Measurements from ENCODE around the gene C20orf96. TPM values are rescaled to one million over a fixed set of nuclear protein-coding genes. Genes with fewer than 3 reads are reported as not detected.
"Not testable (repeated sequence)": the region's sequence is repeated elsewhere in the genome, so short reads cannot be mapped to it uniquely, and the experiment has no call there.

Gene C20orf96
- total RNA-seq, 4 donors from 2014 or later, result 2.8 to 18.2 (median 11.2) TPM

DNA sequence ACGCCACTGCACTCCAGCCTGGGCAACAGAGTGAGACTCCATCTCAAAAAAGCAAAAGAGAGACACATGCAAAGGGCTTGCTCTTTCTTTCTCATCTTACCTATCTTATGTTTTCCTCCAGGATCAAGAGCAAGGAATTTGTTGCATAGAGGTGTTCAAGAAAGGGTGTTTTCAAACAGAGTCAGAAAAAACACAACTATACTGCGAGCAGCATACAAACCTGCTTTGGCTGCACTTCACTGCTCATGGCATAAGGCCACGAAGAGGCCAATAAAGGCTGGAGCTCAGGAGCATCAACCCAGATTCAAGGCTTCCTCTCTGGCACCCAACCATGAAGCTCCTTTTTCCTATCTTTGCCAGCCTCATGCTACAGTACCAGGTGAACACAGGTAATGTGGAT is 63.6 kb downstream of the C20orf96 start, which contains the start of gene DEFB129:
Gene DEFB129 (plus strand): TSS at position 301 of the 400 bp plus-strand sequence. CDS start 31 bp downstream, at position 332.
- Histone ChIP-seq H3K9me3 (no peaks in the 10 kb centered on the region), H3K27me3 (no peaks in the 10 kb centered on the region), H3K4me3 (no peak within 1 kb of the TSS), H3K4me1 (no peaks in the 10 kb centered on the region), H3K36me3 (no peaks in the 10 kb centered on the region), H3K27ac (no peak within 1 kb of the TSS)
- DNase-seq, result no peak
- intact Hi-C loops (cut with DNase I; ENCODE audit: low total_unique reads), result no loop called here
- TF ChIP-seq, protein P1, sequence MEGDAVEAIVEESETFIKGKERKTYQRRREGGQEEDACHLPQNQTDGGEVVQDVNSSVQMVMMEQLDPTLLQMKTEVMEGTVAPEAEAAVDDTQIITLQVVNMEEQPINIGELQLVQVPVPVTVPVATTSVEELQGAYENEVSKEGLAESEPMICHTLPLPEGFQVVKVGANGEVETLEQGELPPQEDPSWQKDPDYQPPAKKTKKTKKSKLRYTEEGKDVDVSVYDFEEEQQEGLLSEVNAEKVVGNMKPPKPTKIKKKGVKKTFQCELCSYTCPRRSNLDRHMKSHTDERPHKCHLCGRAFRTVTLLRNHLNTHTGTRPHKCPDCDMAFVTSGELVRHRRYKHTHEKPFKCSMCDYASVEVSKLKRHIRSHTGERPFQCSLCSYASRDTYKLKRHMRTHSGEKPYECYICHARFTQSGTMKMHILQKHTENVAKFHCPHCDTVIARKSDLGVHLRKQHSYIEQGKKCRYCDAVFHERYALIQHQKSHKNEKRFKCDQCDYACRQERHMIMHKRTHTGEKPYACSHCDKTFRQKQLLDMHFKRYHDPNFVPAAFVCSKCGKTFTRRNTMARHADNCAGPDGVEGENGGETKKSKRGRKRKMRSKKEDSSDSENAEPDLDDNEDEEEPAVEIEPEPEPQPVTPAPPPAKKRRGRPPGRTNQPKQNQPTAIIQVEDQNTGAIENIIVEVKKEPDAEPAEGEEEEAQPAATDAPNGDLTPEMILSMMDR (IDR thresholded peaks at IDR 0.05), result no peak
- TF ChIP-seq POLR2A (IDR thresholded peaks at IDR 0.05), result no peak

DNA sequence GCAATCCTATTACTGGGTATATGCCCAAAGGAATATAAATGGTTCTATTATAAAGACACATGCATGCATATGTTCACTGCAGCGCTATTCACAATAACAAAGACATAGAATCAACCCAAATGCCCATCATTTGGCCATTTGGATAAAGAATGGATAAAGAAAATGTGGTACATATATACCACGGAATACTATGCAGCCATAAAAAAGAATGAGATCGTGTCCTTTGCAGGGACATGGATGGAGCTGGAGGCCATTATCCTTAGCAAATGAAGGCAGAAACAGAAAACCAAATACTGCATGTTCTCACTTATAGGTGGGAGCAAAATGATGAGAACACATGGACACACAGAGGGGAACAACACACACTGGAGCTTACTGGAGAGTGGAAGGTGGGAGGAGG is 64.7 kb downstream of the C20orf96 start:
- H3K9me3 ChIP-seq; H3K27me3 ChIP-seq; H3K27ac ChIP-seq; H3K4me1 ChIP-seq; H3K36me3 ChIP-seq; intact Hi-C loops (cut with DNase I; ENCODE audit: low total_unique reads); DNase-seq; H3K4me3 ChIP-seq: not testable (repeated sequence)

GRCh38 chr20:221258-221830 is 69.2 kb downstream of the C20orf96 start:
- no peak for TF ChIP-seq POLR2A (IDR thresholded peaks at IDR 0.05)
- DNase-seq, result no peak
- no peaks in the 10 kb centered on the region for H3K9me3 ChIP-seq
- no peaks in the 10 kb centered on the region for H3K27me3 ChIP-seq
- intact Hi-C loops (cut with DNase I; ENCODE audit: low total_unique reads), result no loop called here
- H3K4me3 ChIP-seq, result no peak overlapping the region
- no peak overlapping the region for H3K27ac ChIP-seq
- H3K4me1 ChIP-seq, result no peaks in the 10 kb centered on the region
- no peaks in the 10 kb centered on the region for H3K36me3 ChIP-seq

Other genes with a start within 250 kb of the C20orf96 start
- gene DEFB125, start 203.1 kb downstream of the C20orf96 start, total RNA-seq, result not detected
- gene DEFB126, start 148.2 kb downstream of the C20orf96 start, total RNA-seq, result not detected
- gene DEFB127, start 133.3 kb downstream of the C20orf96 start, total RNA-seq, result not detected
- gene DEFB128, start 101.0 kb downstream of the C20orf96 start, total RNA-seq, result not detected
- not detected for gene DEFB129, start 63.5 kb downstream of the C20orf96 start, total RNA-seq
- gene DEFB132, start 33.0 kb downstream of the C20orf96 start, total RNA-seq, result not detected
- gene ZCCHC3, start 6.8 kb upstream of the C20orf96 start, total RNA-seq, result 10 to 100 TPM in 3 of 4 donors, 1 to 10 TPM in 1; 3.3 to 56.7 (median 19.2) TPM
- 10 to 100 TPM in 1 of 4 donors, 1 to 10 TPM in 3; 2.4 to 21.9 (median 7.4) TPM for gene SOX12, start 34.8 kb upstream of the C20orf96 start, total RNA-seq
- 10 to 100 TPM; 10.2 to 65.6 (median 28.7) TPM for gene NRSN2, start 56.4 kb upstream of the C20orf96 start, total RNA-seq
- gene TRIB3, start 90.0 kb upstream of the C20orf96 start, total RNA-seq, result 1 to 10 TPM; 1.8 to 8.4 (median 3.9) TPM
- 10 to 100 TPM; 57.9 to 86.3 (median 64.6) TPM for gene RBCK1, start 117.5 kb upstream of the C20orf96 start, total RNA-seq
- 10 to 100 TPM; 11.0 to 44.0 (median 35.8) TPM for gene TBC1D20, start 171.8 kb upstream of the C20orf96 start, total RNA-seq

Measured in uterus (tissue), 4 donors.